Testis (tissue), 3 donors: Measurements from ENCODE around the gene ERC2. TPM values are rescaled to one million over a fixed set of nuclear protein-coding genes. Genes with fewer than 3 reads are reported as not detected.

Source experiments
- DNase-seq: peaks from one replicate; pipeline ENCODE4 v3.0.0-alpha.2; 2019
- H3K27ac ChIP-seq, 2 donors: fragments of 200-600 bp; sonication (generic); one replicate each; pipeline ENCODE4 v1.5.1; 2019
- H3K27me3 ChIP-seq: fragments of 200-600 bp; sonication (generic); one replicate; pipeline ENCODE4 v1.5.1; 2019
- H3K36me3 ChIP-seq: fragments of 200-600 bp; sonication (generic); one replicate; pipeline ENCODE4 v1.5.1; 2017; ENCODE audit warnings: low read depth; ENCODE audit errors: missing control alignments
- H3K4me1 ChIP-seq: fragments of 200-600 bp; sonication (generic); one replicate; pipeline ENCODE4 v1.5.1; 2019
- H3K4me3 ChIP-seq, 2 donors: fragments of 200-600 bp; sonication (generic); one replicate each; pipeline ENCODE4 v1.5.1; 2017 to 2019
- H3K9me3 ChIP-seq: fragments of 200-600 bp; sonication (generic); one replicate; pipeline ENCODE4 v1.5.1; 2017
- POLR2A ChIP-seq: fragments of 450-650 bp; IDR thresholded peaks from one replicate; pipeline ENCODE4 v1.6.1; 2017; ENCODE audit warnings: antibody characterized with exemption, mild to moderate bottlenecking, moderate library complexity
- WGBS, 2 donors: methylation state at CpG; one replicate each; pipeline ENCODE4 v1.1.5; 2018; 5-methylcytosine and 5-hydroxymethylcytosine counted together
- intact Hi-C: fragments of 100-400 bp; cut with DNase I; formaldehyde crosslinking; loops from one replicate; pipeline ENCODE4 v1.15.1; 2023; ENCODE audit warnings: low total_unique reads
- polyA plus RNA-seq: library from polyadenylated mRNA; stranded (reverse); fragments of 350-450 nt; fragmentation: Illumina TruSeq; extraction: RNeasy Lipid Tissue Mini Kit (QIAGEN cat#74804); gene quantifications from one replicate; pipeline ENCODE4 v1.2.3, GENCODE V29; 2014; ENCODE audit warnings: low read depth, low replicate concordance; ENCODE audit not compliant: insufficient read depth
- total RNA-seq, 2 donors: library from RNA; depleted of rRNA; stranded (reverse); fragments of >200 nt; gene quantifications; one replicate each; pipeline ENCODE4 v1.2.3, GENCODE V29; 2016
- TF ChIP-seq, protein P1 (sequence below), 3 experiments: fragments of 450-650 bp in 2 of 3; fragments of 200-600 bp in 1 of 3; sonication (generic) in 1 of 3; IDR thresholded peaks; one replicate each; pipeline ENCODE4 v1.5.1; 2016 to 2019; ENCODE audit warnings: antibody characterized with exemption in 3 of 3, mild to moderate bottlenecking in 2 of 3, moderate library complexity in 1 of 3

Gene ERC2
- total and polyA plus RNA-seq, 3 donors from 2014 or later, result 1.9 to 6.1 (median 5.9) TPM

DNA sequence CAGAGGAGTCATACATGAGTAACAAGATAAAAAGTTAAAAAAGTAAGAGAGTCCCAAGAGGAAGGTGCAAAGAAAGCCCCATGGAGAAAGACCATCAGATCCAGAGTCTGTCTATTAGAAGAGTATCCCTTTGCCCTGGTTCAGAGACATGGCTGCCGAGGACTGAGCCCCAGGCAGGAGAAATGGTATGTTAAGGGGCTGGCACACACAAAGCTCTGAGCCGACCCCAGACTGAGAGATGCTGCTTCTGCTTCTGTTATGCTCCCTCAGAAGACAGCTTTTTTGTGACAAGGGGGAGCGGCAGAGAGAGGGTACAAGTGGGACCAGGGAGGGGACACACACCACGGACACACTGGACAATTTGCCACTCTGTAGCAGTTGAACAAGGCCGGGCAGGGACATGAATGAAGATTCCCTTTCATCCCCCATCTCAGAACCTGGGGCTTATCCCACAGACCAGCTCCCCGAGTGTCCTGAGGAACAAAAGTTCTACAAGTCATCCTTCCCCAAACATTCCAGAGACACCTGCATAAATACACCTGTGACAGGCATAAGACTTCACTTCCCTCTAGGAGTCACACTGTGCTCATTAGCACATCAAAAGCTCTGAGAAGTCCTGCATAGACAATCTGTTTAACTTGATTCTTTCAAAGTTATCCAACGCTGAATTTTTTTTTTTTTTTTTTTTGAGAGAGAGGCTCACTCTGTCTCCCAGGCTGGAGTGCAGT lies 819.5 kb downstream of the ERC2 start:
- 62 to 77% methylated on average over 7 of the region's 7 CpGs for whole genome bisulfite sequencing, 2 donors
- no peaks in the 10 kb centered on the region for H3K9me3 ChIP-seq
- DNase-seq, result no peak

DNA sequence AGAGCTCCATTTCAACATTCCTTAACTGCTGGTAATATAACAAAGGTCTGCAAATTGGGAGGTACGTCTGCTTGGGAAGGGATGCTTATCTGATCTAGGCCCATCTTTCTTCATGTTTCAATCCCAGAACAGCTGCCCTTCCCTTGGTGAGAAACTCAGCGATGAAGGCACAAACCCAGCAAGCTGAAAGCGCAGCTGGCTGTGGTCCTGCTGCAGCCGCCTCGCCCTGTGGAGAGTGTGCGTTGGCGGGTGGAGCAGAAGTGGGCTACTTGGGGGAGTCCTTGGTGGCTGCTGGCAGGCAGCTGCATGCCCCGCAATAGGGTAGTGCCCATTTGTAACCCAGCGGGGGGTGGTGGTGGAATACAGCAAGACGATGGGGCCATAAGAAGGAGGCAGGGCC lies 820.6 kb downstream of the ERC2 start:
- no peak overlapping the region for H3K4me3 ChIP-seq
- H3K4me1 ChIP-seq, result no peaks in the 10 kb centered on the region
- no peak overlapping the region for H3K27ac ChIP-seq
- WGBS, 2 donors, result 59 to 68% methylated on average over 10 of the region's 10 CpGs
- no peaks in the 10 kb centered on the region for H3K9me3 ChIP-seq
- DNase-seq, result no peak
- no peaks in the 10 kb centered on the region for H3K36me3 ChIP-seq
- TF ChIP-seq, protein P1, sequence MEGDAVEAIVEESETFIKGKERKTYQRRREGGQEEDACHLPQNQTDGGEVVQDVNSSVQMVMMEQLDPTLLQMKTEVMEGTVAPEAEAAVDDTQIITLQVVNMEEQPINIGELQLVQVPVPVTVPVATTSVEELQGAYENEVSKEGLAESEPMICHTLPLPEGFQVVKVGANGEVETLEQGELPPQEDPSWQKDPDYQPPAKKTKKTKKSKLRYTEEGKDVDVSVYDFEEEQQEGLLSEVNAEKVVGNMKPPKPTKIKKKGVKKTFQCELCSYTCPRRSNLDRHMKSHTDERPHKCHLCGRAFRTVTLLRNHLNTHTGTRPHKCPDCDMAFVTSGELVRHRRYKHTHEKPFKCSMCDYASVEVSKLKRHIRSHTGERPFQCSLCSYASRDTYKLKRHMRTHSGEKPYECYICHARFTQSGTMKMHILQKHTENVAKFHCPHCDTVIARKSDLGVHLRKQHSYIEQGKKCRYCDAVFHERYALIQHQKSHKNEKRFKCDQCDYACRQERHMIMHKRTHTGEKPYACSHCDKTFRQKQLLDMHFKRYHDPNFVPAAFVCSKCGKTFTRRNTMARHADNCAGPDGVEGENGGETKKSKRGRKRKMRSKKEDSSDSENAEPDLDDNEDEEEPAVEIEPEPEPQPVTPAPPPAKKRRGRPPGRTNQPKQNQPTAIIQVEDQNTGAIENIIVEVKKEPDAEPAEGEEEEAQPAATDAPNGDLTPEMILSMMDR (IDR thresholded peaks at IDR 0.05), result no peak
- no peak for TF ChIP-seq POLR2A
- intact Hi-C loops, result no loop called here
- no peaks in the 10 kb centered on the region for H3K27me3 ChIP-seq

More for the DNA sequence above, 819.5 kb downstream of the ERC2 start:
- TF ChIP-seq POLR2A, result no peak
- TF ChIP-seq, protein P1 (IDR thresholded peaks at IDR 0.05), result no peak
- H3K27me3 ChIP-seq, result no peaks in the 10 kb centered on the region
- no peaks in the 10 kb centered on the region for H3K4me1 ChIP-seq
- H3K36me3 ChIP-seq, result no peaks in the 10 kb centered on the region
- H3K4me3 ChIP-seq, result no peak overlapping the region
- intact Hi-C loops, result no loop called here
- no peak overlapping the region for H3K27ac ChIP-seq

DNA sequence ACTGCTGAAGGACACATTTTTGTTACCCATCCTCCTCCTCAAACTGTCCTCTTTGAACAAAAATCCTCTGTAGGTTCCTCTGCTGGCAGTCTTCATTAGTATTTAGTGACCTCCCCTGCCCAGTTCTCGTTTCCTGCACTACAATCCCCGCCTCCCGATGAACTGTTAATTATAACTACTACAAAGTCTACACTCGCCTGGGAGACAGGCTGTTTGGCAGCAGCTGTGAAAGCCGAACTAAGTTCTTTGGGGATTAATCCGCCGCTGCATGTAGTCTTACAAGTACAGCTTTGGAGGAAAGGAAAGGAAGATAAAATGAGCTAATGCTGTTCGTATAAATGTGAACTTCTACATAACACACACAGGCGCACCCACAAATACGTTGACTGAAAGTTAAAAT lies 821.2 kb downstream of the ERC2 start:
- no peak for DNase-seq

DNA sequence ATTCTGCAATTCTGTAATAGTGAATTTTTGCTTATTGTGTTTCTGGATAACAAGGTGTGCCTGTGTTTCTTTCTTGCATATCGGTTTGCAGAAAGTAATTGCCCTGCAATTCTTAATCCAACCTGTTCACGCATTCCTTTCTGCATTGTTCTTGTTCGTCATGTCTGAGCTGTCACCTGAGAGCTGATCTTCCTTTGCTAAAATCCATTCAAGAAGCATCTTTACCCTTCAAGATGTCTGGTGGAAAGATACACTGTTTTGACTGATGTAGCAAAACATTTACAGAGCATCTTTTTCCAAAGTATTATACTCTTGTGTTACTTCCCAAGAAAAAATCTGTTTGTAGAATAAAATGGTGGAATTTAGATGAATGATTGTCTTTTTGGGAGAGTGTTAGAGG lies 822.1 kb downstream of the ERC2 start:
- Histone ChIP-seq H3K27me3 (no peaks in the 10 kb centered on the region), H3K4me1 (no peaks in the 10 kb centered on the region), H3K36me3 (no peaks in the 10 kb centered on the region), H3K27ac (no peak overlapping the region), H3K4me3 (no peak overlapping the region), H3K9me3 (no peaks in the 10 kb centered on the region)
- no peak for DNase-seq
- TF ChIP-seq POLR2A, result no peak
- TF ChIP-seq, protein P1 (IDR thresholded peaks at IDR 0.05), result no peak
- WGBS, 2 donors, result 93 to 95% methylated on average over 3 of the region's 3 CpGs
- intact Hi-C loops, result no loop called here

More for the DNA sequence above, 821.2 kb downstream of the ERC2 start:
- no peaks in the 10 kb centered on the region for H3K27me3 ChIP-seq
- no peaks in the 10 kb centered on the region for H3K9me3 ChIP-seq
- H3K36me3 ChIP-seq, result no peaks in the 10 kb centered on the region
- 39 to 44% methylated on average over 10 of the region's 10 CpGs for WGBS, 2 donors
- no peak overlapping the region for H3K4me3 ChIP-seq
- intact Hi-C loops, result no loop called here
- no peaks in the 10 kb centered on the region for H3K4me1 ChIP-seq
- no peak for TF ChIP-seq POLR2A
- TF ChIP-seq, protein P1 (IDR thresholded peaks at IDR 0.05), result no peak
- H3K27ac ChIP-seq, result no peak overlapping the region

DNA sequence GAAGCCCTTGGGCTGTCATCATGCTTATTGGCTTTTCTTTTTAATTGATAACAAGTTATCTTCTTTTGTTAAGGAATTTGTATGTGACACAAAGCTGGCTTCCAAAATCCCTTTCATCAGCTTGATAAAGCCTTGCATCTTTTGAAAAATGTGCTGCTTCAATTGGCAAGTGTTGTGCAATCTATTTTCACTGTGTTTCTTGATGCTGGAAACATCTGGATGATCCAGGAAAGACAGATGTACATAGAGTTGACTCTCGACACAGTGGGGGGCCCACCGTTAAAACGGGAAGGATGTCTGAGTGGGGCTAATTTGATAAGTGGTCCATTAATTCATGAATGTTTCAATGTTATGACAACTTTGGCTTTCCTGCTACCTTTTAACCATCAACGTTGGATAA lies 822.8 kb downstream of the ERC2 start:
- 48 to 60% methylated on average over 4 of the region's 4 CpGs for WGBS, 2 donors
- intact Hi-C loops, result no loop called here
- H3K4me3 ChIP-seq, result no peak overlapping the region
- H3K27ac ChIP-seq, result no peak overlapping the region
- H3K9me3 ChIP-seq, result no peaks in the 10 kb centered on the region
- TF ChIP-seq, protein P1 (IDR thresholded peaks at IDR 0.05), result no peak
- TF ChIP-seq POLR2A, result no peak
- H3K27me3 ChIP-seq, result no peaks in the 10 kb centered on the region
- DNase-seq, result no peak
- H3K36me3 ChIP-seq, result no peaks in the 10 kb centered on the region
- H3K4me1 ChIP-seq, result no peaks in the 10 kb centered on the region
